Aorta (tissue), 5 donors: Measurements from ENCODE around the gene CDH10. TPM values are rescaled to one million over a fixed set of nuclear protein-coding genes. Genes with fewer than 3 reads are reported as not detected.

Source experiments
- ATAC-seq: fragments of 200-7000 bp; cut with Tn5 transposase; one replicate; pipeline ENCODE4 v1.9.1; 2022; ENCODE audit warnings: moderate library complexity; ENCODE audit not compliant: low FRiP score
- DNase-seq, 2 donors: peaks; one replicate each; pipeline ENCODE4 v3.0.0-alpha.2; 2020
- H3K27ac ChIP-seq, 2 donors: one replicate each; pipeline ENCODE4 v1.5.1; 2013; ENCODE audit warnings: low read length in 2 of 2, mild to moderate bottlenecking in 2 of 2, moderate library complexity in 2 of 2, control low read depth in 1 of 2, inconsistent platforms in 1 of 2, low read depth in 1 of 2
- H3K27me3 ChIP-seq, 2 donors: one replicate each; pipeline ENCODE4 v1.6.1; 2013; ENCODE audit warnings: control low read depth in 1 of 2, low read length in 1 of 2, mild to moderate bottlenecking in 1 of 2, moderate library complexity in 1 of 2; ENCODE audit not compliant: insufficient read depth in 2 of 2, control insufficient read depth in 1 of 2
- H3K36me3 ChIP-seq, 2 donors: one replicate each; pipeline ENCODE4 v1.6.1; 2013; ENCODE audit warnings: control low read depth in 1 of 2, low read length in 1 of 2, mild to moderate bottlenecking in 1 of 2; ENCODE audit not compliant: insufficient read depth in 2 of 2, control insufficient read depth in 1 of 2
- H3K4me1 ChIP-seq, 2 donors: one replicate each; pipeline ENCODE4 v1.6.1; 2013; ENCODE audit warnings: low read length in 2 of 2, control low read depth in 1 of 2, mild to moderate bottlenecking in 1 of 2, moderate library complexity in 1 of 2; ENCODE audit not compliant: insufficient read depth in 2 of 2, control insufficient read depth in 1 of 2
- H3K4me3 ChIP-seq, 2 donors: one replicate each; pipeline ENCODE4 v1.5.1; 2013; ENCODE audit warnings: low read length in 2 of 2, control low read depth in 1 of 2, mild to moderate bottlenecking in 1 of 2
- H3K9me3 ChIP-seq: one replicate; pipeline ENCODE4 v1.6.1; 2013; ENCODE audit warnings: mild to moderate bottlenecking, low read length; ENCODE audit not compliant: control insufficient read depth
- WGBS, 2 donors: extraction: QIAGEN DNeasy Blood & Tissue Kit; methylation state at CpG; one replicate each; pipeline ENCODE4 v1.1.7; 2013; 5-methylcytosine and 5-hydroxymethylcytosine counted together
- intact Hi-C, 2 donors: fragments of 100-400 bp; cut with DNase I; formaldehyde crosslinking; loops; one replicate each; pipeline versions ENCODE4 v1.14.2 to v1.15.0; 2022
- long read RNA-seq, 2 donors: library from polyadenylated mRNA; unstranded; transcript quantifications; one replicate each; pipeline ENCODE4 v2.0.0, GENCODE V29; 2020 to 2021
- polyA plus RNA-seq, 2 donors: library from polyadenylated mRNA; stranded (reverse); fragments of 200-250 nt; gene quantifications; one replicate each; pipeline ENCODE4 v1.2.3, GENCODE V29; 2013
- total RNA-seq, 2 donors: library from RNA; stranded (reverse); fragmentation: NEBNext Ultra II Directional; extraction: Animal tissue kit (Norgen Biotek cat#: 25700); gene quantifications; one replicate each; pipeline ENCODE4 v1.2.1, GENCODE V29; 2021
- donor health status: healthy with polysubstance abuse.
- donor health status: Bipolar disorder and iron deficiency.
- donor health status: DM: no; HTN: no; CAD: no.
- donor health status: DM: no; HTN: no; CAD: no.
- donor health status: DM: yes; HTN: yes; CAD: no.

The CDH10 gene
- total RNA-seq: not detected
- not detected for polyA plus RNA-seq
- long read RNA-seq, donor 1: 0 reads
- long read RNA-seq, donor 2: 0 reads

DNA sequence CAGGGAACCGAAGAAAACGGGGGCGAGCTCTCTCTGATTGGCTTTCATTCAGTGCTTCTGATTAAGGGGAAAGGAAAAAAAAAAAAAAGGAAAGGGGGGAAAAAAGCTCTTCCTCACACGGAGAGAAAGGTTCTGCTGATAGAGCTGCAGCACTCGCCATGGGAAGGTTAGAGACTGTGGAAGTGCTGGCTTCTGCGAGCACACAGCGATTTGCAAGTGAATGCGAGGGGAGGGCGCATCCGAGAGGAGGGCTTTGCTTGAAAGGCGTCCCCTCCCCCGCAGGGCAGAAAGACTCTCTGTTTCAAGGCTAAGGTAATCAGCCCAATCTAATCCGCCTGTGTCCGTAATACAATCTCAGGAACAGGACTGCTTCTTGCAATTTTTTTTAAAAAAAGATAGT, at the start of gene CDH10:
Gene CDH10, minus strand, starts transcription at position 218 of the 400 bp plus-strand sequence. CDS start 51,488 bp downstream, outside the sequence.
- 0 to 1% methylated on average over 14 of the region's 14 CpGs for WGBS, 2 donors
- Histone ChIP-seq H3K4me3 (no peak within 1 kb of the TSS), H3K27me3 (no peaks in the 10 kb centered on the region), H3K27ac (no peak within 1 kb of the TSS), H3K4me1 (no peaks in the 10 kb centered on the region), H3K36me3 (no peaks in the 10 kb centered on the region), H3K9me3 (no peaks in the 10 kb centered on the region)
- DNase-seq: no peak
- intact Hi-C loops: no loop called here
- no peak for ATAC-seq

- ATAC-seq (no peak), DNase-seq (no peak)
- H3K4me1 ChIP-seq: no peaks in the 10 kb centered on the region
- peaks cover 1% of the 10 kb centered on the region for H3K9me3 ChIP-seq
- no peaks in the 10 kb centered on the region for H3K27me3 ChIP-seq
- no peak overlapping the region for H3K27ac ChIP-seq
- H3K4me3 ChIP-seq: no peak overlapping the region
- H3K36me3 ChIP-seq: no peaks in the 10 kb centered on the region
- intact Hi-C loops: no loop called here
These were observed 48.8 kb upstream of the CDH10 start for GRCh38 chr5:24693609-24694008.

- ATAC-seq (no peak), DNase-seq (no peak)
- Histone ChIP-seq H3K4me3 (no peak overlapping the region), H3K36me3 (no peaks in the 10 kb centered on the region), H3K9me3 (peaks cover 1% of the 10 kb centered on the region), H3K4me1 (no peaks in the 10 kb centered on the region), H3K27me3 (no peaks in the 10 kb centered on the region), H3K27ac (no peak overlapping the region)
- intact Hi-C loops: no loop called here
- WGBS, 2 donors: 86 to 88% methylated on average over 4 of the region's 4 CpGs
These were observed 46.3 kb upstream of the CDH10 start for GRCh38 chr5:24691074-24691473.

DNA sequence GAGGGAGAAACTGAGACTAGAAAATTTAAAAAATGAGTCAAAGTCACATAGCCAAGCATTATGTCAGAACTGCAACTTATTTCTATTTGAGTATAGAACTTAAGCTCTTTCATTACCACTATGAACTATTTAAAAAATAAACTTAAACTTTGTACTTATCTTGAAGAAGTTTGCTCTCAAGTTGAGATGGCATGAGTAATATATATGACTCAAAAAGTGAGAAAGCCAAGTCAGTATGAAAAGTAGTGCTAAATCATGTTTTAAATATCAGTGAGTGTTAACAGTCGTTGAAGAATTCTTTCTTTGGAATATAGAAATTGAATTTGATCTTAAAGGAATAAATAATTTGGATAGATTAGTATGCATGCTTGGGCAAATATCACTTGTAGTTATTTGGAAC, 36.3 kb upstream of the CDH10 start:
- no peaks in the 10 kb centered on the region for H3K27me3 ChIP-seq
- DNase-seq: no peak

GRCh38 chr5:24668050-24668449, 23.3 kb upstream of the CDH10 start:
- ATAC-seq: no peak
- no peaks in the 10 kb centered on the region for H3K9me3 ChIP-seq
- peaks cover 0 to 1% of the 10 kb centered on the region in 2 donors for H3K27me3 ChIP-seq

More for the DNA sequence above, 36.3 kb upstream of the CDH10 start:
- intact Hi-C loops: no loop called here
- Histone ChIP-seq H3K4me3 (no peak overlapping the region), H3K9me3 (peaks cover 2% of the 10 kb centered on the region), H3K36me3 (no peaks in the 10 kb centered on the region), H3K4me1 (no peaks in the 10 kb centered on the region), H3K27ac (no peak overlapping the region)
- no peak for ATAC-seq
- WGBS, 2 donors: 50 to 55% methylated on average over 1 of the region's 1 CpG

DNA sequence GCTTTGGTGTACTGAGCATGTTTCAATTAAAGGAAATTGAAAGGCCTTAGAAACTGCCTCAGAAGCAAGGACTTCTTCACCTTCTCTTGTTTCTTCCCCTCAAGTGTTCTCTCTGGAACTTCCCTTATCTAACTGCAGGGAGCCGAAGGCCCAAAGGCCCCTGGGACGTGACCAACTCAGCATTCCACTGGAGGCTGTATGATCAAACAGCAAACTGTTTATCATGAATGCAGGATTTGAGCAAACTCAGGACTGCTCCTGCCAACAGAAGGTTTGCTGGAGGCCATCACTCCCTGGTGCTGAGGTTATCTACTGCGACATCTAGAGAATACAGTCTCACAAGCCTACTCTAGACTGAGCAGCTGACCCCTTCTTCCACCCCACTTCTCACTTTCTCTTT, 4.8 kb upstream of the CDH10 start:
- H3K36me3 ChIP-seq: no peaks in the 10 kb centered on the region
- H3K27ac ChIP-seq: no peak overlapping the region
- H3K4me3 ChIP-seq: no peak overlapping the region
- intact Hi-C loops: no loop called here
- H3K27me3 ChIP-seq: no peaks in the 10 kb centered on the region
- no peak for DNase-seq
- no peaks in the 10 kb centered on the region for H3K4me1 ChIP-seq
- no peak for ATAC-seq
- H3K9me3 ChIP-seq: no peaks in the 10 kb centered on the region
- WGBS, 2 donors: 42 to 51% methylated on average over 3 of the region's 3 CpGs

More at GRCh38 chr5:24668050-24668449, 23.3 kb upstream of the CDH10 start:
- 79 to 84% methylated on average over 4 of the region's 4 CpGs for WGBS, 2 donors
- H3K4me3 ChIP-seq: no peak overlapping the region
- intact Hi-C loops: no loop called here
- H3K4me1 ChIP-seq: no peaks in the 10 kb centered on the region
- H3K27ac ChIP-seq: no peak overlapping the region
- no peaks in the 10 kb centered on the region for H3K36me3 ChIP-seq
- no peak for DNase-seq

DNA sequence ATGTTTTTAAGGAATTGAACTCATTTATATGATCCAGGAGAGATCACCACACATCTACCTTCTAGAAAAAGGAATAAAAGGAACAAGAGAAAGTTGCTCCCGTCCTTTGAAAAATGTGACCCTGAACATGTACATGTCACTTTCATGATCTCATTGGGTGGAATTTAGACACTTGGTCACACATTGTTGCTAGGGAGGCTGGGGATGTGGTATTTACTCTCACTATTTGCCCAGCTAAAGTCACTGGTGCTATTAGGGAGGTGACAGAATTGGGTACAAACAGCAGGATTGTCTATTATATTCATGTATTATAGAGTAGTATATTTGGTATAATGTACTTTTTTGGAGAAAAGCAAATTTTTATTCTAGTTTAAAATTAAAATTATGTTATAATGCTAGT, 2.1 kb upstream of the CDH10 start:
- 57 to 69% methylated on average over 1 of the region's 1 CpG for WGBS, 2 donors
- intact Hi-C loops: no loop called here

DNA sequence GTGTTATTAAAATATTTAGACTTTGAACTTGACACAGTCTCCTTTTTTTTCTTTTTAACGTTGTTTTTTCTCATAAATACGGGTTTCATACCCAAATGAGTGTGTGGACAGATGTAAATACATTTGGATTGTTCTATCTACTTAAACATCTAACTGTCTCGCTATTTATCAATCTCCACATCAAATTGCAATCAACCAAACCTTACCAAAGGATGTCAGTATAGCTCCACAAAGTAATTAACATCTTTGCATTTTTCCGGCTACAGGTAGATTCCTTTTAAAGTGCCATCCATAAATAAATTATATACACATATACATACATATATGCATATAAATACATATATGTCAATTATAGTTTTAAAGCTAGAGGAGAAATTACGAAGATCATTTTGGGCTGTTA, 705 bp upstream of the CDH10 start:
- Histone ChIP-seq H3K9me3 (no peaks in the 10 kb centered on the region), H3K27me3 (no peaks in the 10 kb centered on the region), H3K4me3 (no peak overlapping the region), H3K4me1 (no peaks in the 10 kb centered on the region), H3K36me3 (no peaks in the 10 kb centered on the region), H3K27ac (no peak overlapping the region)
- ATAC-seq (no peak), DNase-seq (no peak)
- intact Hi-C loops: no loop called here
- WGBS, 2 donors: 42 to 50% methylated on average over 5 of the region's 5 CpGs

More for the DNA sequence above, 2.1 kb upstream of the CDH10 start:
- ATAC-seq (no peak), DNase-seq (no peak)
- H3K9me3 ChIP-seq: no peaks in the 10 kb centered on the region
- H3K4me3 ChIP-seq: no peak overlapping the region
- H3K36me3 ChIP-seq: no peaks in the 10 kb centered on the region
- H3K4me1 ChIP-seq: no peaks in the 10 kb centered on the region
- H3K27ac ChIP-seq: no peak overlapping the region
- no peaks in the 10 kb centered on the region for H3K27me3 ChIP-seq

- no peak for DNase-seq
- no peak overlapping the region for H3K27ac ChIP-seq
- no peak for ATAC-seq
- H3K4me1 ChIP-seq: no peaks in the 10 kb centered on the region
- intact Hi-C loops: no loop called here
- H3K27me3 ChIP-seq: no peaks in the 10 kb centered on the region
- H3K4me3 ChIP-seq: no peak overlapping the region
- H3K9me3 ChIP-seq: no peaks in the 10 kb centered on the region
- WGBS, 2 donors: 30 to 48% methylated on average over 2 of the region's 2 CpGs
- H3K36me3 ChIP-seq: no peaks in the 10 kb centered on the region
These were observed 898 bp downstream of the CDH10 start for GRCh38 chr5:24643880-24644279.
